ENCODE measurements around the gene CFLAR. TPM values are rescaled to one million over a fixed set of nuclear protein-coding genes. Genes with fewer than 3 reads are reported as not detected.
"Not testable (repeated sequence)": the region's sequence is repeated elsewhere in the genome, so short reads cannot be mapped to it uniquely, and the experiment has no call there.

CFLAR gene
- total RNA-seq, 1 donor from 2014 or later = 152 TPM

DNA sequence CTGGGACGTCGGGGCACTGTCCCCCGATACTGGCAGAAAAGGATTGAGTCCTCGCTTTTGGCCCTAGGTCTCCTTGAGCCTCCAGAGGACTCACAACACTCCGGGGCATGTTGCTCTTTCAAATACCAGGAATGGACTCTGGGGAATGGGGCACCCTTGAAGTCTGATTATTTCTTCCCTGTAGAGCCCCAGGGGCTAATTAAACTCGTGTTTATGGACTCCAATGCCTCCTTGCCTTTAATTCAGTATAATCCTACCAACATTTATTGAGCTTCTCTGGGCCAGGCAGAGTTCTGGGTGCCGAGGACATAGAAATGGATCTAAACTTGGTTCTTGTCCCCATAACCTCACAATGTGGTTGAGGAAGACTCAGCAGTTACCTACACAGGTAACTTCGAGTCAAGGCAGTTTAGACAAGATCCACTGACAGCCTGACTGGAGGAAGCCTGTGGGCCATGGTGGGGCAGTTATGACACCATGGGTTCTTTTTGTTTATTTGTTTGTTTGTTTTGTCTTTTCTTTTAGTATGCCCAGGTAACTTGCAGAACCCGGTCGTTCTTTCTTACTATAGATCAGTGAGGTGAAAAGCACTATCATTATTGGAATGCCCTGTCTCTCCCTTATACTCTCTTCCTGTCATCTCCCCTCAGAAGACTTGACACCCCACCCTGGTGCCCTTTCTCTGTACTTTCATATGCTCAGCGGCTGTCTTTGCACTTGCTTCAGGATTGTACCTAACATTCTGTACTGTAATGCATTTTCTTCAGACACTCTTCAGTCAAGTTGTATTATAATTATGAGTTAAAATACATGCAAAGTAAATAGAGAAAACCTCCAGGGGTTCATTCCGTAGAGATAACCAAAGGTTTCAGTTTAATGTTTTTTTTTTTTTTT lies 3.2 kb downstream of the CFLAR start:
- DNase-seq (ENCODE audit: low spot score) = no peak

DNA sequence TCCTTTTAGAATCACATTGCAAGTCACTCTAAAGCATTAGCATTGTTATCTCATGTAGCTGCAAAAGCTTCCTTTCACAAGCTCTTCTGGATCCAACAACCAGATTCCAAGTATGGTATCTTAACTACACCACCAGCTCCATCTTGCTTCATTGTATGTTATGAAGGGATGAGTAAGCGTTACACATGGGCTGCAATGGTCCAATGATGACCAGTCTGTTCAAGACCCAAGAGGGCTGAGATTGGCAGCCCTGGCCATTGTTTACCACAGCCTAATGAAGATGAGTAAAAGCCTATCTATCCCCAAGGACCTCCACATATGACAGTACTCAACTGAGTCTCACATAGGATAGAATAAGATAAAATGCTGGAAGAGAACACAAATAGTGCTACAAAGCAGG lies 6.3 kb downstream of the CFLAR start:
- no peak for DNase-seq (ENCODE audit: low spot score)

DNA sequence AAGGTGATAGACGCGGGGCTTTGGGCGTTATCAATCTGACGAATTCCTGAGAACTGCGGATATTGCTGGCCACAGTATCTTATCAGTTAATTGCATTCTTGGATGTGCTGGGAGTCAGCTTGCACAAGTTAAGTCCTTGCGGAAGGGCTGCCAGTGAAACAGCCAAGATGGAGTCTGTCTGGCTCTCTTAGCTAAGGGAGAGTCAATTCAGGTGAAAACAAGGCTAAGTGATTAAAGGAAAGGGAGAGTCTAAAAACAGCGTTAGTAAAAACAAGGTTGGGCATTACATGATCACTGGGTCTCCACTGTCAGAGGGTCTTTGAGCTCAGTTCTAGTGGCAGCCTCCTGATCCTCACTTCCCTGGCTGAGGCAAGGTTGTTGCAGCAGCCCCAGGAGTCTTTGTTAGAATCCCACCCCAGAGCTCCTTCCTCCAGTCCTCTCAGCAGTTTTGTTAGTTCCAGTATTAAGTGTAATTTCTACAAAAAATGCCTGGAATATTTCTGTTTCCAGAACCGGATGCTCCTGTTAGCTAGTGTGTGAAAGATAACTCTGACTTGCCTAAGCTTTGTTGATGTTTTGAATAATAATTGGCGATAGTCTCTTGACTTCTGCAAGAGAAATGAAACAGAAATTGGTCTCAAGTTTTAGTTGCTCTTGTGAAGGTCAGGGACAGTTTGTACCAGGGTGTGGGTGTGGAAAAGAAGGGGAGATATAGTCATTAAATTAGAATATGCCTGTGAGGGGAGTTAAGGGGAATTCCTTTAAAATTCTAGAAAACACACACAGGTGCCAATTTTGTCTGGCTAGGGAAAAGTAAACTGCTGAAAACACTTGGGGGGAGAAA lies 10.6 kb downstream of the CFLAR start:
- DNase-seq (ENCODE audit: low spot score) = no peak

DNA sequence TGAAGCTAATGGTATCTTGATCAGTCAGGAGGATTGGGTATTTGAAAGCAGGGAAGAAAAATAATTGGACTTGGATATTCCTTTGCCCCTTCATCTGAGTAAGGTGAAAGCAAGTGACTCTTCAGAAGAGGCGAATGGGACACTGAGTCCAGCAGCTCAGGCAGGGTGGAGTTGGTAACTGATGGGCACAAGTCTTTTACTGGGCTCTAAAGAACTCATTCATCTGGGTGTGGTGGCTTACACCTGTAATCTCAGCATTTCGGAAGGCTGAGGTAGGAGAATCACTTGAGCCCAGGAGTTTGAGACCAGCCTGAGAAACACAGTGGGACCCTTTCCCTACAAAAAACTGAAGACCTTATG lies 11.2 kb downstream of the CFLAR start:
- no peak for DNase-seq (ENCODE audit: low spot score)

DNA sequence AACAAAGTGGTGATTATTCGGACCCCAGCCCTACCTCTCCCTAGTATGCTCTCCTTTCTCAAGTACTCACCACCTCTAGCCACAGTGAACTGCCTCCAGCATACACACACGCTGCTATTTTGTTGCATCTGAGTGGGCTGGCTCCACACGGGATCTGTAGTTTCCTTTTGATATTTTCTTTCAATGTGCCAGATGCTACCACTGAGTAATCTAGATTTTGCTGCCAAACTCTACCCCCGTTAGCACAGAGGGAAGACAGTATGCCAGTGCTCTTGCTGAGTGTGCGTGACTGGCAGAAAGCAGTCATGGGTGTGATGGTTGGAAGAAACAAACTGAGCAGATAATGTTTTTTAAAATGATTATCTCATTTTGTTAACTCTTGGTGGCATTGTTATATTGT lies 11.6 kb downstream of the CFLAR start:
- no peak for DNase-seq (ENCODE audit: low spot score)

DNA sequence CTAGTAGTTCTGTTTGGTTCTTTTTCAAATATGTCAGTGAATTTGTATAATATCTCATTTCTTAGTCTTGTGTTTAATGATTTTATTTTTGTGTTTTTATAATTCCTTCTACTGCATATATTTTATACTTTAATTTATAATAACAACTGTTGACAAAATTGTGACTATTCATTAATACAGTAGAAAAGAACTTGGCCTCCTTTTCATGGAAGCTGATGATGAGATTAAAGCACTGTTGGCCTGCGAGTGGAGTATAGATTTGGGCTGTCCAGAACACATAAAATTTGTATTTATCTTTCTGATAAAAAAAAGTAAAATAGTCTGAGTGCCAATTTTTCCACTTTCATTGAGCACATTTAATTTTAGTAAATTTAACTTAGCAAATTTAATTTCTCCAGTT lies 12.1 kb downstream of the CFLAR start:
- DNase-seq (ENCODE audit: low spot score) = no peak

DNA sequence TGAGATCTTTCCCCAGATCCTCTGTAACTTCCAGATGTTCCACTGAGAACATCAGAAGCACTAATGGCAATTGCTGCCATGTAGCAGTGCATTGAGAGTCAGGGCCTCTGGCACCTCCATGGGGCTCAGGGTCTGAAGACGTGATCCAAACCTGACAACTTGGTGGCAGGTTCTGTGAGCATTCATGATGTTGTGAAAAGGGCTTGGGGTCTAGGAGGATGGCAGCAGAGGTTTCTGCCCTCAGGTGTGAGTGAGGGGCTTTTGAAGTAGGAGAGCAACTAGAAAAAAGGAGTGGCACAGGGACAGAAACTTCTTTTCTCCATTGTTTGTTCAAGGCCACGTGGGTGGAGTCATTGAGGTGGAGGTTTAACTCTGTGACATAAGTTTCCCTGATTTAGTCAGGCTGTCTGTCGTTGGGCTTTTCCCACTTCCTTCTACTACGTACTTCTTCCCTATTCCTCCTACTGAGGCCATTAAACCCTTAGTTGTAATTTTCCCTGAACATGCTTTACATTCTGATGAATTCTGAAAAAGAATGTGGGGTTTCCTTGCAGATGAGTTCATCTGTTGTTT lies 13.1 kb downstream of the CFLAR start:
- DNase-seq (ENCODE audit: low spot score) = peak; percentile 44

DNA sequence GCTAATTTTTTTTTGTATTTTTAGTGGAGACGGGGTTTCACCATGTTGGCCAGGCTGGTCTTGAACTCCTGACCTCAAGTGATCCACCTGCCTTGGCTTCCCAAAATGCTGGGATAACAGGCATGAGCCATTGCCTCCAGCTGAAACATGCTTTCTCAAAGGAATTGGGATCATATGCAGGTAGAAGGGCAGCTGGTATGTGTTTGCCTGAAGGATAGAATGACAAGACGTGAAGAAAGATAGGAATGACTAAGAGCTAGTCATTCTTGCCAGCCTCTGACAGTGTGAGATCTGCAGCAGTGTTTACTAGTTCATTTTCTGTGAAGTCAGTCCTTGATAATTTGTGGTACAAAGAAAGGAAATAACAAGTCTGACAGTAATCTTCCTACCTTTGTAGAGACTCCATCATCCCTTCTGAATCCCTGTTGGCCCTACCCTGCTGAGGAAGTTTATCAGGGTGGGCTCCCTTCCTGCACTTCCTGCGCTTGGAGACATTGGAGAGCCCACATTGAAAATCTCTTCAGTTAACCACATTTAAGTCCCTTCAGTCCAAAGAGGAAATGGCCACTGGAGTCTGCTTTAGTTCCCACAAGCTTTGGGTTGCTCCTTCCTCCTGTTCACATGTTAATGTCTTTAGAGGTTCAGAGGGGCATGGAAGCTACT lies 14.7 kb downstream of the CFLAR start:
- DNase-seq (ENCODE audit: low spot score) = no peak

DNA sequence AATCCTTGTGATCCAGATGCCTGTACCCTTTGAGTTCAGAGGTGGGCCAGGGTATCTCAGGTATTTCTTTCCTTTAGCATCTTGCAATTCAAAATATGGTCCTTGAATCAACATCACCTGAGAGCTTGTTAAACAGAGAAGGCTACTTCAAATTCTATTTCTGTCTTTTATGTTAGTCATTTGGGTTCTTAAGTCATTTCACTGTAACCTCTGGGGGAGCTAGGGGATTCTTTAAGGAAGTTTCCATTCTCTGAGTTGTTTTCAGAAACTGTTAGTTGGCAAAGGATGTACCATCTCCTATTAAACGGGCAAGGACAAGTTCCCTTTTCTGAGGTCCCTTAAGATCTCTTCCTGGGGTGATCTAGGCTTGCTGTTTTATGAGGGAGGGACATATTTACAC lies 16.6 kb downstream of the CFLAR start:
- DNase-seq (ENCODE audit: low spot score) = no peak

DNA sequence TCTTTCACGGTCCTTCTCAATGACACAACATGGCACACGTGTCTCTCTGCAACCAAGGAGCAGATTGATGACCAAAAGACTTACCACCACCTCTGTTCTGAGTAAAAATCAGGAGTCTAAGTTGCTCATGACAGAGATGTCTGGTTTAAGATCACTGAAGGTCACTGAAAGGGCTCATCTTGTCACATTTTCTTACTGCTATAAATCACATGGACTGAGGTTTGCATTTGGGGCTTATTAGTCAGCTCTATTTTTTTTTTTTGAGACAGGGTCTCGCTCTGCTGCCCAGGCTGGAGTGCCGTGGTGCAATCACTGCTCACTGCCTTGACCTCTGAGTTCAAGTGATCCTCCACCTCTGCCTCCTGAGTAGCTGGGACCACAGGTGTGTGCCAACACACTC lies 19.4 kb downstream of the CFLAR start:
- no peak for DNase-seq (ENCODE audit: low spot score)

DNA sequence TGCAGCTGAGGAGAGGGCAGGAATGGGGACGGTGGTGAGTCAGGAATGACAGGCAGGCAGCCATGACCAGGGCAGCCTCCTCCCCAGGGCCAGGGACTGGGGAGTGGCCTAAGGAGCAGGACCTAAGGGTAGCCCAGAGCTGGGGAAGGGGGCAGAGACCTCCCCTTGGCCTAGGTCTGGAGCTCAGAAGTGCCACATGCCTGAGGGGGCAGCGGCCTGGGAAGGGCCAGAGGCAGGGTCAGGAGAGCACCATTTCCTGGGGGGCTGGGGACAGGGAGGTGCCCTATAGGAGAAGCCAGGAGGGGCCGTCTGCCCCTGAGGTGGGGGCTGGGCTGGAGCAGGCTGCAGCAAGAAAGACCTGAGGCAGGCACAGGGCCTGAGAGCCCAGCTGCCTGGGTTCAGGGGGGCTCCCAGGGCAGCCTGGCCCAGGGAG lies 20.9 kb downstream of the CFLAR start:
- no peak for DNase-seq (ENCODE audit: low spot score)

DNA sequence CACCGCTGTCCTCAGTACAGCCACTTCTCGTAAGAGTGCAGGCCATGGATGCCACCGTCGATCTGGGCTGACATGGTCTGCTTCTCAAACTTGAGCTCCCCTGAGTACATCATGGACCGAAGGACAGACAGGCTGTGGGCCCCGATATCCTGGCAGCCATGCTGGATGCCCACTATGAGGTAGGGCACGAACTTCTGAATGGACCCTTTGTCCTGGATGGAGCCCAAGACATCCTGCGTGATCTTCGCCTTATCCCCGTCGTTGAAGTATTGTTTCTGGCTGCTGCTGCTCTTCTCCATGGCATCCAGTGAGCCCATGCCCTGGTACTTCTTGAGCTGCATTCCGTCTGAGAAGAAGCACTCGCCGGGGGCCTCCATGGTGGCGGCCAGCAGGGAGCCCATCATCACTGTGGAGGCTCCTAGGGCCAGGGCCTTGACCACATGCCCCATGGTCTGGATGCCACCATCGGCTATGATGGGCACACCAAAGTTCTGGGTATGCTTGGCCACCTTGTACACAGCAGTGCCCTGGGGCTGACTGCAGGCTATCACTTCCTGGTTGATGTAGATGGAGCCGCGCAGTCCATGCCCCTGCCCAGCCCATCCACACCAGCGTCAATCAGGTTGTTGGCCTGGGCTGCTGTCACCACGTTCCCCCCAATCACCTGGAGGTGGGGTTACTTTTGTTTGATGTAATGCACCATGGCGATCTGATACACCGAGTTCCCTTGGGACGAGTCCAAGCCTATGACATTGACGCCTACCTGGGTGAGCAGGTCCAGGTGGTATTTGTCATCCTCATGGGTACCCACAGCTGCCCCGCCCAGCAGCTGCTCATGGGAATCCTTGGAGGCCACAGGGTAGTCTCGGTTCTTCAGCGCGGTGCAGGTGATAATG lies 21.8 kb downstream of the CFLAR start:
- DNase-seq (ENCODE audit: low spot score) = no peak

DNA sequence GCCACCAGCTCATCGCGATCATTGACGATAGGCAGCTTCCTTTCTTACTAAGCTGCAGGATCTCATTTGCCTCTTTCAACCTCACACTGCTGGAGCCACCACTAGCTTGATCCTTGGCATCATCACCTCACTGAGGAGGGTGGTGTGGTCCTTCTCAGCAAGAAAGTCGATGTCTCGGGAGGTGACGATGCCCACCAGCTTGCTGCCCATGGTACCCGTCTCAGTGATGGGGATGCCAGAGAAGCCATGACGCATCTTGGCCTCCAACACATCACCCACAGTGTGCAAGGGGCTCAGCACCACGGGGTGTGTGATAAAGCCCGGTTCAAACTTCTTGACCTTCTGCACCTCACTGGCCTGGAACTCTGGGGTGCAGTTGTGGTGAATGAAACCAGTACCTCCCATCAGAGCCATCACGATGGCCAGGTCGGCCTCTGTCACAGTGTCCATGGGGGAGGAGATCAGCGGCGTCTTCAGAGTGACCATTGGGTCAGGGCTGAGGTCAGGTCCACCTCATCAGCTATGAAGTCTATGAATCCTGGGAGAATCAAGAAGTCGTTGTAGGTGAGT lies 22.5 kb downstream of the CFLAR start:
- no peak for DNase-seq (ENCODE audit: low spot score)

DNA sequence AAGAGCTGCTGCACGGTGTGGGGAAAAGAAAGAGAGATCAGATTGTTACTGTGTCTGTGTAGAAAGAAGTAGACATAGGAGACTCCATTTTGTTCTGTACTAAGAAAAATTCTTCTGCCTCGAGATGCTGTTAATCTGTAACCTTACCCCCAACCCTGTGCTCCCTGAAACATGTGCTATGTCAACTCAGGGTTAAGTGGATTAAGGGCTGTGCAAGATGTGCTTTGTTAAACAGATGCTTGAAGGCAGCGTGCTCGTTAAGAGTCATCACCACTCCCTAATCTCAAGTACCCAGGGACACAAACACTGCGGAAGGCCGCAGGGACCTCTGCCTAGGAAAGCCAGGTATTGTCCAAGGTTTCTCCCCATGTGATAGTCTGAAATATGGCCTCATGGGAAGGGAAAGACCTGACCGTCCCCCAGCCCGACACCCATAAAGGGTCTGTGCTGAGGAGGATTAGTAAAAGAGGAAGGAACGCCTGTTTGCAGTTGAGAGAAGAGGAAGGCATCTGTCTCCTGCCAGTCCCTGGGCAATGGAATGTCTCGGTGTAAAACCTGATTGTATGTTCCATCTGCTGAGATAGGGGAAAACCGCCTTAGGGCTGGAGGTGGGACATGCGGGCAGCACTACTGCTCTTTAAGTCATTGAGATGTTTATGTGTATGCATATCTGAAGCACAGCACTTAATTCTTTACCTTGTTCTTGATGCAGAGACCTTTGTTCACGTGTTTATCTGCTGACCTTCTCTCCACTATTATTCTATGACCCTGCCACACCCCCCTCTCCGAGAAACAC lies 23.2 kb downstream of the CFLAR start:
- DNase-seq (ENCODE audit: low spot score) = not testable (repeated sequence)

DNA sequence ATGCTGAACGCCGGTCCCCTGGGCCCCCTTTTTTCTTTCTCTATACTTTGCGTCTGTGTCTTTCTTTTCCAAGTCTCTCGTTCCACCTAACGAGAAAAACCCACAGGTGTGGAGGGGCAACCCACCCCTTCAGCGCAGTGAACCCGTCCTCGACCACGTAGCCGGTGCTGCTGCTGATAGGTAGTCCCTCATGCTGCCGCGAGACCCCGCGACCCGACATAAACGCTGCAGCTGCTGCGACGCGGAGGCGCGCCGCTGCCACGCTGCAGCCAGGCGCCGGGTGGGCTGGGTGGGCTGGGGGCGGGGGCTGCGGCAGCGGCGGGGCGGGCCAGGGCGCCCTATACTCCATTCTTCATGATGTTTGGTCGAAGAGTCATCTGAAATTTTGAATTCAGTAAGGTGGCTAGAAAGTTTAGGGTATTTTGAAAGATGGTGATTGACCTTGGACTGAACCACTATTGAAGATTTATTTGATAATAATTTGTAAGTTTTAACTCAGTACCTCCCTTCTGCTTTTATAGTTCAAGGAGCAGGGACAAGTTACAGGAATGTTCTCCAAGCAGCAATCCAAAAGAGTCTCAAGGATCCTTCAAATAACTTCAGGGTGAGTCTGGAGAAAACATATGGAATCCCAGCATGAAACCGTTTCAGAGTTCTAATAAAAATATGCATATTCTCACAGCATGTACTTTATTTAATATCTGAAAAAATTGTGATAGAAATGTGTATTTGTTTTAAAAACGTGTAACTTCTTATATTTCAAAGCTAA lies 24.1 kb downstream of the CFLAR start:
- DNase-seq (ENCODE audit: low spot score) = no peak

DNA sequence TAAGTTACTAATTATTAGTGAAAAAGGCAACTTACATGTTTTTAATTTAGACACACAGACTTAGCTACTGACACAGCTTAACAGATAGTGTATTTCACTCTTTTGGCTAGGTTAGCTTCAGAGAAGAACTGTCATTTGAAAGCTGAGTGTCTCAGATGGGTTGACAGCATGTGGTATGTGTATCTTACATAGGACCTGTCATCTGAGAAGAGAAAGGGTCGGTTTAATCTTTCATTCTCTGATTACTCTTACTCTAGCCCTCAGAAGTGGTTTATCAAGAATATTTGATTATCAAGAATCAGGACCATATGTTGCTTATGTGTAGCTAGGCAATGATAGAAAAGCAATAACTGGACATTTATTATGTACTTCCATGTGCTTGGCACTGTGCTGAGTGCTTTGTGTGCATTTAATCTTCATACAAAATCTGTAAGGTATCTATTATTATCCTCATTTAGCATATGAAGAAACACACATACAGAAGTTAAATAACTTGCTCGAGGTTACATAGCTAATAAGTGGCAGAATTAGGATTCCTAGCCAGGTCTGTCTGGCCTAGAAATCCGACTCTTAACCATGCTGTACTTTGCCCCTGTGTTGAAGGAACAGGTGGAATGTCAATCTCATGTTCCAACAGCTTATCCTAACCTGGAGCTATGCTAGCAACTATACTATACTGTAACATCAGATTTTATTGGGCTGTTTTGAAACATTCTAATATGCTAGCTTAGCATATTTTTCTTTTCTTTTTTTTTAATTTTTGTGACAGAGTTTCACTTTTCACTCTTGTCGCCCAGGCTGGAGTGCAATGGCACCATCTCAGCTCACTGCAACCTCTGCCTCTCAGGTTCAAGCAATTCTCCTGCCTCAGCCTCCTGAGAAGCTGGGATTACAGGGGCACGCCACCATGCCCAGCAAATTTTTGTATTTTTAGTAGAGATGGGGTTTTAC lies 28.4 kb downstream of the CFLAR start:
- DNase-seq (ENCODE audit: low spot score) = no peak

DNA sequence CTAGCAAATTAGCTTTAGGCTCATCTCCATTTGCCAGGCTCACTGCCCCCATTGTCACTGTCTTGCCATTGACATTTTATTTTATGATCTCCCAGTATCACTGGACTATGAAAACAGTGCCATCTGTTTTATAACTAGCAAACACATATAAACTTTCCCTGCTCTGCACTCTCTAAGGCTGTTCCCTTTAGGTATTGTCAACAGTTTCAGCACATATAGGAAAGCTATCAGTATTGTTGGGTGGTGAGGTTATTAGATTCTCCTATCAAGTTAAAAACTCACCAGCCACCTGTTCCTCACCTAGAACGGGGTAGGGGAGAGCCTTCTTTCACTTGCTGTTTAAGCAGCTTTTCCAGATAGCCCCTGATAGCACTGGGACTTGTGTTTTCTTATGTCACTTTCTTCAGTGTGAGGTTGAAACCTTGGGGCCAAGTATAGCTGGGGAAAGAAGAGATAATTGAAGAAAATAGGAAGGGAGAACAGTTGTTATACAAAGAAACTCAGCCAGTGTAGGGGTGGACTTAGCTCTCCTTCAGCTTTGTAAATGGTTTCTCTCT lies 32.5 kb downstream of the CFLAR start:
- no peak for DNase-seq (ENCODE audit: low spot score)

Data from mucosa of gallbladder (tissue), 1 donor.